ENCODE measurements around the gene DCST1.

DCST1 gene

DNA sequence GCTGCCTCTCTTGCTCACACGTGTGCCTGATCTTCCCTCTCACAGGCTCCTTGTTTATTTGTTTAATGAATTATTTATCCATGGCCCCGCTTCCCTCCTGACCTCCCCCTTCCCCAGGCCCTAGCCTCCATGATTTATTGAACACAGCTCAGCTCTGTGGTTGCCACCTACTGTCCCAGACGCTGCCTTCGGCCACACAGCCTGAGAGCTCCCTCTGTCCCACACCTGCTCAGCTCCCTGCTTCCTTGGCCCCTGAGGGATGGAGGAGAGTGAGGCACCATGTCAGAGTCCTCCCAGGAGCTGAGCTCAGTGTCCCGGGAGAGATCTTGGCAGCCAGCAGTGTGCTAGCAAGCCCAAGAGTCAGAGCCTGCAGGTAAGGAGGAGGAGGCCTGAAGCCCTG lies 41.9 kb downstream of the DCST1 start:
- no peak for DNase-seq (ENCODE audit: low spot score)

DNA sequence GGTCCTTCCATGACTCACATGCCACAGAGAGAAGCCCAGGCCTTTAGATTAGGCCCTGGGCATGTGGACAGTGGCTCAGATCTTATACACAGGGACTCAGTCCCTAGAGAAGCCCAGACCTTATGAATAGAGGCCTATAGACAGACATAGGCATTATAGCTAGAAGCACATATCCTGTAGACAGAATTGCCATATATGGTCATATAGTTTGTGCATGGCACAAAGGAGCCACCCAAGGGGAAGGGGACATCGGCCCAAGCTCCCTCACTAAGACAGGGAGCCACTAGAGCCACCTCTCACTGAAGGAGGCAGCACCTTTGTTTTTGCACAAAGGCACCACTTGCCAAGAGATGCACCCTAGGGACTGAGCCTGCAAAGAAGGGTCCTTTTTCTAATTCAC lies 42.7 kb downstream of the DCST1 start:
- DNase-seq (ENCODE audit: low spot score) = no peak

DNA sequence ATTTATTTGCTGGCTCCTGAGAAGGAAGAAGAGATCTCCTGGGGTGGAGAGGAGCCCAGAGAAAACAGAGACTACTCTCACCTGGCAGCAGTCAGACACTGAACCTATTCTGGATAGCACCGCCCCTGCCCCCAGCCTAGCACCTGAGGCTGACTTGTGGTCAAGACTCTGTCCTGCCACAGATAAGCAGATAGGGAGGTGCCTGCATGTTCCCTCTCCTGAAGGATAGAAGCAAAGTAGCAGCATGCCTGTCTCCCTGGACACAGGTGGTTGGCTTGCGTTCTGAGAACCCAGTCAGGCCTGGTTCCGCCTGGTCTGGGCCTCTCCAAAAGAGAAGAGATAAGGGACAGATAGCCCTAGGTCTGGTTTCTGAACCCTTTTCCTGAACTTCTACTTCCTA lies 43.7 kb downstream of the DCST1 start:
- DNase-seq (ENCODE audit: low spot score) = no peak

- no peak for DNase-seq (ENCODE audit: low spot score)
Measured at GRCh38 chr1:155077758-155078445, 44.3 kb downstream of the DCST1 start.

DNA sequence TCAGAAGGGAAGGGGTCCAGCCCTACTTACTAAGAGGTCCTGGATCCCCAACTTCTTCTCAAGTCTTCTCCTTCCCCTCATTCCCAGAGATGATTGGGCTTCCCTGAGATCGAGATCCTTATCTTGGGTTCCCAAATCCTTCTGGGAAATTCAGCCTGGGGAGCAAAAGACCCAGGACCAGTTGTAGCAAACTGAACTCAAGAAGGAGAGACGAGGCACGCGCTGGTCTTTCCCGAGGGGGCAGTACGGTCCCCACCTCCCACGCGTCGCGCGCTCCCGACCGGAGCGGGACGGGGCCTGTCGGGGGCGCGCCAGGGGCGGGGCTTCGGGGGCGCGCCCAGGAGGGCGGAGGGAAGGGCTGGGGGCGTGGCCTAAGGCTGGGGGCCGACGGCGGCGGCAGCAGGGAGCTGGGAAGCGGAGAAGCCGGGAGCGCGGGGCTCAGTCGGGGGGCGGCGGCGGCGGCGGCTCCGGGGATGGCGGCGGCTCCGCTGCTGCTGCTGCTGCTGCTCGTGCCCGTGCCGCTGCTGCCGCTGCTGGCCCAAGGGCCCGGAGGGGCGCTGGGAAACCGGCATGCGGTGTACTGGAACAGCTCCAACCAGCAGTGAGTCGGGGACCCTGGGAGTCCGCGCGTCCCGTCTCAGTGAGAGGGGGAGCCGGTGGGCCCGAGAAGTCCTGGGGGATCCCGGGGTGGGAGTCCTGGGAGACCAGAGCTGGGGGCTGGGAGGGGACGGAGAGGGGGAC lies 45.0 kb downstream of the DCST1 start, which contains the start of gene EFNA3:
EFNA3 (plus strand) TSS at position 369 of the 741 bp plus-strand sequence; CDS start at position 474, 105 bp downstream.
- peak; percentile 78 for DNase-seq (ENCODE audit: low spot score)

GRCh38 chr1:155079210-155079486 lies 45.5 kb downstream of the DCST1 start:
- DNase-seq (ENCODE audit: low spot score) = no peak

- DNase-seq (ENCODE audit: low spot score) = no peak
Measured at GRCh38 chr1:155079487-155080311, 46.1 kb downstream of the DCST1 start.

DNA sequence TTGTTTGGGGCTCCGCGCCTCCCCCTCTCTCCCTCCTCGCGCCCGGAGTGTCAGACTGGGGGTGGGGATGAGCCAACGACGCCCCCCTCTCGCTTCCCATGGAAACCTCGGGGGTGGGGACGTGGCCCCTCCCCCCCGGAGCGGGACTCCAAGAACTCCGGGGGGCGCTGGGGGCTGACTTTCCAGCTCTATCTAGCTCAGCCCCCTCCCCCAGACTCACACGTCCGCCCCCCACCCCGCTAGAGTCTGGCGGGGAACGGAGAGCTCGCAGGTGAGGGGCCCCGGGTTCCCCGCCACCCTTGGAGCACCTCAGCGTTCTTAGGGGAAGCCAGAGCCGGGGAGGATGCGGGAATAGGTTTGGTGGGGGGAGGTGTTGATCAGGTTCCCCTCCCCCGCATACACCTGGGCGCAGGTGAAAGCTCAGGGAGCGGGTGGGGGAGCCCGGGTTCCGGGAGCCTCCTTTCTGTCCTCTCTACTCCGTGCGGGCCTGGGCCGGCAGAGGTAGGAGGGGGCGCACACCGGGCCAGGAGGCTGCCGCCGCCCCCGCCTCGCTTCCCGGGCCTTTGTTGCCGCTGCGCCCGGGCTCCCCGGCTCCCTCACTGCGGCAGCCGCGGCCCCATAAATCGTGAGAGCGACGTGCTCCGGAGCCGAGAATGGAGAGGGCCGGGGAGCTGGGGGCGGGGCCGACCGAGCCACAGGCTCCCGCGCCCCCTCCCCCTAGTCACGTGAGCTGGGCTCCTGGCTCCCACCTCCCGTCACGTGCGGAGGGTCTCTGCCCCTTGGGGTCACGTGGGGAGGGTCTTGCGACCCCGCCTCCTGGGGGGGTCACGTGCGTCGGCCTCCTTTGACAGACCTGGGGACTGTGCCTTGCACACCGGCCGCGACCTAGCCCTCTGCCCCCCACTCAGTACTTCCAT lies 46.9 kb downstream of the DCST1 start:
- no peak for DNase-seq (ENCODE audit: low spot score)

DNA sequence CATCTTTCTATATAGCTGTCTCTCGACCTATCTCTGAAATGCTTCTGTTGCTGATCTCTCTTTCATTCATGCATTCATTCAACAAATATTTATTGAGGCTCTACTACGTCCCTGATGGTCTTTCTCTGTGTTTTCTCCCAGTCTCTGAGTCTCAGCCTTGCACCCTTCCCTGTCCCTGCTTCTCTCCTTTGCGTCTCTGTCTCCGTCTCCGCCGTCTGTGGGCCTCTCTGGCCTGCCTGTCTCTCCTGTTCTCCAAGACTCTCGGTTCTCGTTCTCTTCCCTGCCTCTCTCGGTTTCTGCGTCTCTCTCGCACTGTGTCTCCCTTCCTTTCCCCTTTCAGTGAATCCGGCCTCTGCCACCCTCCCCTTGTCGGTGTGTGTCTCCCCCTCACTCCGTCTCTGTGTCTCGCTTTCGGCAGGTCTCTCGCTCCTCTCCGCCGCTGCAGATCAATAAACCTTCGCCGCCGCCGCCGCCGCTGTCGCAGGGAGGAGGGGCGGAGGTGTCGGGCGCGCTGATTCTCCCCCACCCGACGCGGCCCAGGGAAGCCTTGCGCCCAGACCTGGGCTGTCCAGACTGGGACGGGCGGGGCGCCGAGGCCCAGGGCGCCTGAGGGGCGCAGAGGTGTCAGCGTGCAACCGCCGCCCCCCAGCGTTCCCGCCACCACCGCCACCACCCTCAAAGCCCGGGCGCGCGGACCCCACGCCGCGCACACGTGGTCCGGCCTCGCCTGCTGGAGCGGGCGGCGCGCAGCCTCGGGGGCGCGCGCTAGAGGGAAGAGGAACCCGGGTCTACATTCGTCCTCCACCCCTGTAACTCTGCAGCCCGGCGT lies 48.1 kb downstream of the DCST1 start:
- no peak for DNase-seq (ENCODE audit: low spot score)

DNA sequence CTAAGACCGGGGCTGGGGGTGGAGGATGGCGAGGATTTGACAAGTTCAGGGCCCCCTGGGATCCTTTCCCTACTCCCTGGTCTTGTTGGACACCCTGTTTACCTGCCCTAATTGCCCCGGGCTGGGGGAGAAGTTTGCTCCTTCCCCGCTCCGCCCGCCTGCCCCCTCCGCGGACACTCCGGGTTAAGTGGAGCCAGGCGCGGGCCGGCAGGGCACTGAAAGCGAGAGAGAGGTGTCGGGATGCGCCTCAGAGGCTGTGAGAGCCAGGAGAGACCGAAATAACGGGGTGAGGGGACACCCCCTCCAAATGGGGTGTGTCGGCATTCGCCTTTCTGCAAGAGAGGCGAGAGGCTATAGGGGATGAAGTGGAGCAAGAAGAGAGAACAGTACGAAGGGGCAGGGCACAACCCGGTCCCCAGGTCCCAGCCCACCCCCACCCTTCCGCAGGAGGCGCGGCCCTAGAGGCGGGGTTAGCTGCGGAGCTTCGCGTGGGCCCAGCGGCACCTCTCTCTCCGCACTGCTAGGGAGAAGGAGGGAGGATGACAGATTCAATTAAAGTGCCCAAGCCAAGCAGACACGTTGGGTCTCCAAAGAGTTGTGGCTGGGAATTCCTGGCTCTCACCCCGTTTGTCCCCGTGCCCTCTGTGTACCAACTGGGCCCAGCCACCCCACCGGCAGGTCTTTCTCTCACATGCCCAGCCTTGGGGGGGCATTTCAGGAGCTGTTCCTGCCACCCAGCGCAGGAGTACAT lies 48.9 kb downstream of the DCST1 start:
- no peak for DNase-seq (ENCODE audit: low spot score)

- no peak for DNase-seq (ENCODE audit: low spot score)
Measured at GRCh38 chr1:155083052-155083541, 49.5 kb downstream of the DCST1 start.

DNA sequence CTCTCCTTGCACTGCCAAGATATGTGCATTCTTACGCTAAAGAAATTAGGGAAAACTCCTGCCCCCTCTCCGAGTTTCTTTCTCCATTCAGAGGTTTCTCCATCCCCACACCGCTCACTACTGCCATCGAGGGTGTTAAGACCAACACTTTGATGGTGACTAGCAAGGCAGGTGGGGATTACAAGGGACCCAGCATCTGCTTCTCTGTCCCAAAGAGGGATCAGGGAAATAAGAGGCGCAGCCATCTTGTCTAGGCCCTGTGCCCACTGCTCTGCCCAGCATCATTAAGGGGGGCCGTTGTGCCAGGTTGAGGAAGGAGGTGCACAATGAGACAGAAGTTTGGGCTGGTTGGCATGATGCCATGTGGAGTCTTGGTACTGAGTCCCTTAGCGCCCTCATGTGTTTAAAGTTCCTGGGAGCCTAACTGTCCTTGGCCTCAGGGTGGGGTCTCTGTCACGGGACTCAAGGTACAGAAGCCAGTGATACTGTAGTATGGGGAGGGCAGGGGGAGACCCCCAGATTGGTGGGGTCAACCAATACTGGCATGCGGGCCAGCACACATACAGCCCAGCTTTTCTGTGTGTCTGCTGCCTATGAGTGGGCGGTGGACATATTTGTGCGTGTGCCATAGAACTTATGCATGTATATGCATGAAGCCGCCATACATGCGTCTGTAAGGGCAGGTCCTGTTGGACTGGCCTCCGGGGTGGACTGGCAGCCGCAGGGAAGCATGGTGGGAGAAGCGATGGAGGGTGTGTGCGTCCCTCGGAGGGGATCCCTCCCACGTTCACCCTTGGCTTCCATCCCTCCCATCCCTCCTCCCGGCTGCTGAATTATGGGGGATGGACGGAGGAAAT lies 50.5 kb downstream of the DCST1 start:
- DNase-seq (ENCODE audit: low spot score) = peak; percentile 66

DNA sequence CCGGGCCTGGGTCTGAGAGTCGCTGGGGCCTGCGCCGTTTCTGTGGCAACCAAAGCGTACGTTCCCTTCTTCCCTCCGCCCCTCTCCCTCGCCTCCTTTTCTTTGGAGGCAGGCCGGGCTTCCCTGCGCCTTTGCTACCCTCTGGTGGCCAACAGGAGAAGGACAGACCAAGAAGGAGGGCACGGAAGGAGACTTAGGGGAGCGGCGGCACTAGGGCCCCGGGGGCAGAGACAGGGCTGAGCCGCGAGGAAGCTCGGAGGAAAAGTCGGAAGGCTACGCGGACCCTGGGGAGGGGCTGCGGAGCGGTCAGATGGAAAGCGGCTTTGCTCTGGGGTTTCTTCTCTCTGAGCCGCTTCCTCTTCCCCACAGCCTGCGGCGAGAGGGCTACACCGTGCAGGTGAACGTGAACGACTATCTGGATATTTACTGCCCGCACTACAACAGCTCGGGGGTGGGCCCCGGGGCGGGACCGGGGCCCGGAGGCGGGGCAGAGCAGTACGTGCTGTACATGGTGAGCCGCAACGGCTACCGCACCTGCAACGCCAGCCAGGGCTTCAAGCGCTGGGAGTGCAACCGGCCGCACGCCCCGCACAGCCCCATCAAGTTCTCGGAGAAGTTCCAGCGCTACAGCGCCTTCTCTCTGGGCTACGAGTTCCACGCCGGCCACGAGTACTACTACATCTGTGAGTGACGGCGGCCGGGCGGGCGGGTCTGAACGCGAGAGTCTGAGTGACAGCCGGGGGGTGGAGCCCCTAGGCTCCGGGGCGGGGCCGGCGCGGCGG lies 51.3 kb downstream of the DCST1 start:
- peak; percentile 97 for DNase-seq (ENCODE audit: low spot score)

- no peak for DNase-seq (ENCODE audit: low spot score)
Measured at GRCh38 chr1:155085504-155086127, 52.0 kb downstream of the DCST1 start.

DNA sequence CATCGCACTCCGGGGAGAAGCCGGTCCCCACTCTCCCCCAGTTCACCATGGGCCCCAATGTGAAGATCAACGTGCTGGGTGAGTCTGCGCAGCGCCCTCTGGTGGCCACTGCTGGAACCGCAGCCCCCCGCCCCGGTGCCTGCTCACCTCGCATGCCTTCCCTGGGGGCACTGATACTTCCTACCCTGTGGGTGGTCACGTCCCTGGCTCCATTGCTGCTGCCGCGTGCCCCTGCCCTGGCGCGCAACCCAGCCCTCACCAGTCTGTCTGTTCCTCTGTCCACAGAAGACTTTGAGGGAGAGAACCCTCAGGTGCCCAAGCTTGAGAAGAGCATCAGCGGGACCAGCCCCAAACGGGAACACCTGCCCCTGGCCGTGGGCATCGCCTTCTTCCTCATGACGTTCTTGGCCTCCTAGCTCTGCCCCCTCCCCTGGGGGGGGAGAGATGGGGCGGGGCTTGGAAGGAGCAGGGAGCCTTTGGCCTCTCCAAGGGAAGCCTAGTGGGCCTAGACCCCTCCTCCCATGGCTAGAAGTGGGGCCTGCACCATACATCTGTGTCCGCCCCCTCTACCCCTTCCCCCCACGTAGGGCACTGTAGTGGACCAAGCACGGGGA lies 52.6 kb downstream of the DCST1 start:
- peak; percentile 72 for DNase-seq (ENCODE audit: low spot score)

DNA sequence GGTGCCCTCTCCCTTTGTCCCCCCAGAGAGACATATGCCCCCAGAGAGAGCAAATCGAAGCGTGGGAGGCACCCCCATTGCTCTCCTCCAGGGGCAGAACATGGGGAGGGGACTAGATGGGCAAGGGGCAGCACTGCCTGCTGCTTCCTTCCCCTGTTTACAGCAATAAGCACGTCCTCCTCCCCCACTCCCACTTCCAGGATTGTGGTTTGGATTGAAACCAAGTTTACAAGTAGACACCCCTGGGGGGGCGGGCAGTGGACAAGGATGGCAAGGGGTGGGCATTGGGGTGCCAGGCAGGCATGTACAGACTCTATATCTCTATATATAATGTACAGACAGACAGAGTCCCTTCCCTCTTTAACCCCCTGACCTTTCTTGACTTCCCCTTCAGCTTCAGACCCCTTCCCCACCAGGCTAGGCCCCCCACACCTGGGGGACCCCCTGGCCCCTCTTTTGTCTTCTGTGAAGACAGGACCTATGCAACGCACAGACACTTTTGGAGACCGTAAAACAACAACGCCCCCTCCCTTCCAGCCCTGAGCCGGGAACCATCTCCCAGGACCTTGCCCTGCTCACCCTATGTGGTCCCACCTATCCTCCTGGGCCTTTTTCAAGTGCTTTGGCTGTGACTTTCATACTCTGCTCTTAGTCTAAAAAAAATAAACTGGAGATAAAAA lies 53.4 kb downstream of the DCST1 start:
- no peak for DNase-seq (ENCODE audit: low spot score)

Data from Ammon's horn (tissue), 1 donor.